Thoracic aorta (tissue), 2 donors: ENCODE results near the gene PCSK2. TPM values are rescaled to one million over a fixed set of nuclear protein-coding genes. Genes with fewer than 3 reads are reported as not detected.

Source experiments
- ATAC-seq: fragments of 150-250 bp; one replicate; pipeline ENCODE4 v1.8.0; 2017; ENCODE audit warnings: low read depth; ENCODE audit not compliant: insufficient number of reproducible peaks, low FRiP score
- DNase-seq: peaks from one replicate; pipeline ENCODE4 v3.0.0-alpha.2; 2020; ENCODE audit warnings: low spot score
- H3K27ac ChIP-seq, 2 donors: fragments of 200-600 bp; sonication (generic); 1 replicate in 1 of 2; 2 replicates in 1 of 2; pipeline ENCODE4 v1.5.1; 2016; ENCODE audit warnings: mild to moderate bottlenecking in 2 of 2, moderate library complexity in 2 of 2
- H3K27me3 ChIP-seq: fragments of 200-600 bp; sonication (generic); replicated peaks from 2 replicates; pipeline ENCODE4 v1.6.0; 2016; ENCODE audit warnings: mild to moderate bottlenecking; ENCODE audit not compliant: insufficient read depth
- H3K36me3 ChIP-seq: fragments of 200-600 bp; sonication (generic); one replicate; pipeline ENCODE4 v1.5.1; 2016
- H3K4me1 ChIP-seq, 2 donors: fragments of 200-600 bp; sonication (generic); 1 replicate in 1 of 2; 2 replicates in 1 of 2; pipeline versions ENCODE4 v1.5.1 to v1.6.0; 2016; ENCODE audit warnings: low read depth in 2 of 2, mild to moderate bottlenecking in 1 of 2; ENCODE audit not compliant: control insufficient read depth in 1 of 2
- H3K4me3 ChIP-seq: fragments of 200-600 bp; sonication (generic); 2 replicates; pipeline ENCODE4 v1.5.1; 2016; ENCODE audit warnings: mild to moderate bottlenecking
- H3K9me3 ChIP-seq: fragments of 200-600 bp; sonication (generic); 2 replicates; pipeline ENCODE4 v1.5.1; 2016
- CTCF ChIP-seq: fragments of 200-600 bp; sonication (generic); IDR thresholded peaks from one replicate; pipeline ENCODE4 v1.5.1; 2019; ENCODE audit warnings: antibody characterized with exemption
- total RNA-seq, 2 donors: library from RNA; depleted of rRNA; stranded (reverse); fragments of >200 nt; gene quantifications; one replicate each; pipeline versions ENCODE4 v1.1.0 to v1.2.3, GENCODE V29; 2016

The PCSK2 gene
- total RNA-seq, 2 donors from 2014 or later, result 1.2 to 16.2 TPM

- Histone ChIP-seq H3K27ac (no peak overlapping the region), H3K36me3 (no peaks in the 10 kb centered on the region), H3K9me3 (no peaks in the 10 kb centered on the region), H3K4me1 (no peaks in the 10 kb centered on the region), H3K4me3 (no peak overlapping the region), H3K27me3 (no peaks in the 10 kb centered on the region)
- no peak for ATAC-seq
- DNase-seq, result no peak
- no peak for TF ChIP-seq CTCF
Observed at GRCh38 chr20:17520583-17520982, 293.7 kb downstream of the PCSK2 start.

GRCh38 chr20:17522528-17522927, 295.7 kb downstream of the PCSK2 start:
- Histone ChIP-seq H3K9me3 (no peaks in the 10 kb centered on the region), H3K4me1 (no peaks in the 10 kb centered on the region), H3K36me3 (no peaks in the 10 kb centered on the region), H3K27me3 (no peaks in the 10 kb centered on the region), H3K27ac (no peak overlapping the region), H3K4me3 (no peak overlapping the region)
- no peak for TF ChIP-seq CTCF
- no peak for ATAC-seq
- no peak for DNase-seq

- H3K4me3 ChIP-seq, result no peak overlapping the region
- ATAC-seq (no peak), DNase-seq (no peak)
- H3K27me3 ChIP-seq, result no peaks in the 10 kb centered on the region
- no peak overlapping the region for H3K27ac ChIP-seq
- no peaks in the 10 kb centered on the region for H3K4me1 ChIP-seq
- H3K36me3 ChIP-seq, result no peaks in the 10 kb centered on the region
- no peak for TF ChIP-seq CTCF
- no peaks in the 10 kb centered on the region for H3K9me3 ChIP-seq
Observed at GRCh38 chr20:17523326-17523725, 296.5 kb downstream of the PCSK2 start.

- TF ChIP-seq CTCF, result no peak
- no peaks in the 10 kb centered on the region for H3K9me3 ChIP-seq
- DNase-seq (no peak), ATAC-seq (no peak)
- H3K36me3 ChIP-seq, result no peaks in the 10 kb centered on the region
- no peak overlapping the region for H3K27ac ChIP-seq
- no peaks in the 10 kb centered on the region for H3K27me3 ChIP-seq
- H3K4me3 ChIP-seq, result no peak overlapping the region
- H3K4me1 ChIP-seq, result no peaks in the 10 kb centered on the region
Observed at GRCh38 chr20:17524560-17524959, 297.7 kb downstream of the PCSK2 start.

GRCh38 chr20:17525132-17525531, 298.3 kb downstream of the PCSK2 start:
- H3K27me3 ChIP-seq, result no peaks in the 10 kb centered on the region
- H3K36me3 ChIP-seq, result no peaks in the 10 kb centered on the region
- no peak overlapping the region for H3K27ac ChIP-seq
- no peak overlapping the region for H3K4me3 ChIP-seq
- DNase-seq (no peak), ATAC-seq (no peak)
- H3K4me1 ChIP-seq, result peaks cover 0 to under 1% of the 10 kb centered on the region in 2 donors
- no peak for TF ChIP-seq CTCF
- no peaks in the 10 kb centered on the region for H3K9me3 ChIP-seq
